HL-60 (cell line): ENCODE results near the gene KCNJ6.

Experiments used
- SPI1 ChIP-seq: IDR thresholded peaks from 2 replicates; pipeline ENCODE4 v1.6.1; 2012; ENCODE audit warnings: low read depth, mild to moderate bottlenecking, borderline replicate concordance
- TF ChIP-seq, protein P1 (sequence below): IDR thresholded peaks from one replicate; pipeline ENCODE4 v1.5.1; 2011; ENCODE audit warnings: low read length, control low read depth, inconsistent platforms; ENCODE audit not compliant: insufficient read depth

- TF ChIP-seq, protein P1, sequence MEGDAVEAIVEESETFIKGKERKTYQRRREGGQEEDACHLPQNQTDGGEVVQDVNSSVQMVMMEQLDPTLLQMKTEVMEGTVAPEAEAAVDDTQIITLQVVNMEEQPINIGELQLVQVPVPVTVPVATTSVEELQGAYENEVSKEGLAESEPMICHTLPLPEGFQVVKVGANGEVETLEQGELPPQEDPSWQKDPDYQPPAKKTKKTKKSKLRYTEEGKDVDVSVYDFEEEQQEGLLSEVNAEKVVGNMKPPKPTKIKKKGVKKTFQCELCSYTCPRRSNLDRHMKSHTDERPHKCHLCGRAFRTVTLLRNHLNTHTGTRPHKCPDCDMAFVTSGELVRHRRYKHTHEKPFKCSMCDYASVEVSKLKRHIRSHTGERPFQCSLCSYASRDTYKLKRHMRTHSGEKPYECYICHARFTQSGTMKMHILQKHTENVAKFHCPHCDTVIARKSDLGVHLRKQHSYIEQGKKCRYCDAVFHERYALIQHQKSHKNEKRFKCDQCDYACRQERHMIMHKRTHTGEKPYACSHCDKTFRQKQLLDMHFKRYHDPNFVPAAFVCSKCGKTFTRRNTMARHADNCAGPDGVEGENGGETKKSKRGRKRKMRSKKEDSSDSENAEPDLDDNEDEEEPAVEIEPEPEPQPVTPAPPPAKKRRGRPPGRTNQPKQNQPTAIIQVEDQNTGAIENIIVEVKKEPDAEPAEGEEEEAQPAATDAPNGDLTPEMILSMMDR: no peak
- TF ChIP-seq SPI1: no peak
These were observed 66.7 kb downstream of the KCNJ6 start for GRCh38 chr21:37849506-37850102.
